ENCODE results near the gene CFH.

DNA sequence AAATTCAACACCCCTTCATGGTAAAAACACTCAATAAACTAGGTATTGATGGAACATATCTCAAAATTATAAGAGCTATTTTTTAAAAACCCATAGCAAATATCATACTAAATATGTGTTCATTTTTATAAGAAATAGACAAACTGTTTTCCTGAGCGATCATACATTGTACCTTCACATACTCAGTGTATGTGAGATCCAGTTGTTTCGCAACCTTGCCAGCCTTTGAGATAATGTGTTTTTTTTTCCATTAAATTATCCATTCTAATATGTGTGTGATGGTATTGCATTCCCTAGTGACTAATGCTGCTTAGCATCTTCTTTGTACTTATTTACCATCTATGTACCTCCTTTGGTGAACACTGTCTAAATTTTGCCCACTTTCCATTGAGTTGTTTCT is 47.1 kb downstream of the CFH start:
- TF ChIP-seq, protein P1, sequence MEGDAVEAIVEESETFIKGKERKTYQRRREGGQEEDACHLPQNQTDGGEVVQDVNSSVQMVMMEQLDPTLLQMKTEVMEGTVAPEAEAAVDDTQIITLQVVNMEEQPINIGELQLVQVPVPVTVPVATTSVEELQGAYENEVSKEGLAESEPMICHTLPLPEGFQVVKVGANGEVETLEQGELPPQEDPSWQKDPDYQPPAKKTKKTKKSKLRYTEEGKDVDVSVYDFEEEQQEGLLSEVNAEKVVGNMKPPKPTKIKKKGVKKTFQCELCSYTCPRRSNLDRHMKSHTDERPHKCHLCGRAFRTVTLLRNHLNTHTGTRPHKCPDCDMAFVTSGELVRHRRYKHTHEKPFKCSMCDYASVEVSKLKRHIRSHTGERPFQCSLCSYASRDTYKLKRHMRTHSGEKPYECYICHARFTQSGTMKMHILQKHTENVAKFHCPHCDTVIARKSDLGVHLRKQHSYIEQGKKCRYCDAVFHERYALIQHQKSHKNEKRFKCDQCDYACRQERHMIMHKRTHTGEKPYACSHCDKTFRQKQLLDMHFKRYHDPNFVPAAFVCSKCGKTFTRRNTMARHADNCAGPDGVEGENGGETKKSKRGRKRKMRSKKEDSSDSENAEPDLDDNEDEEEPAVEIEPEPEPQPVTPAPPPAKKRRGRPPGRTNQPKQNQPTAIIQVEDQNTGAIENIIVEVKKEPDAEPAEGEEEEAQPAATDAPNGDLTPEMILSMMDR (IDR thresholded peaks at IDR 0.05 in 8 of 11, conservative IDR thresholded peaks at IDR 0.05 in 3 of 11): no peak
- no peak for TF ChIP-seq POLR2A (IDR thresholded peaks at IDR 0.05)
